Left cardiac atrium (tissue), 4 donors: ENCODE results near the gene TMEM229B. TPM values are rescaled to one million over a fixed set of nuclear protein-coding genes. Genes with fewer than 3 reads are reported as not detected.

Experiments
- ATAC-seq, 2 donors: fragments of 200-7000 bp; cut with Tn5 transposase; one replicate each; pipeline ENCODE4 v1.9.1; 2020; ENCODE audit warnings: mild to moderate bottlenecking in 2 of 2, moderate library complexity in 2 of 2
- DNase-seq: peaks from one replicate; pipeline ENCODE4 v3.0.0-alpha.2; 2020
- intact Hi-C, 2 donors: fragments of 100-400 bp; cut with DNase I; formaldehyde crosslinking; loops; one replicate each; pipeline versions ENCODE4 v1.14.1 to v1.15.1; 2022 to 2023
- total RNA-seq, 2 donors: library from RNA; stranded (reverse); fragmentation: NEBNext Ultra II Directional; extraction: Animal tissue kit (Norgen Biotek cat#: 25700); gene quantifications; one replicate each; pipeline ENCODE4 v1.2.1, GENCODE V29; 2021
- donor health status: DM: no; HTN: yes; CAD: no.
- donor health status: DM: no; HTN: yes; CAD: no; lungs with severe emphysema.
- donor health status: DM: yes; HTN: yes; CAD: no.
- donor health status: Dilated cardiomyopathy.

The TMEM229B gene
- total RNA-seq, 2 donors from 2014 or later = 1.5 to 6.5 TPM

GRCh38 chr14:67519406-67519805 is 30.9 kb upstream of the TMEM229B start:
- ATAC-seq (no peak), DNase-seq (no peak)
- intact Hi-C loops = loop anchor here in 1 of 2 donors (5.0 kb wide), 1 partner anchor 38 kb away; no protein-coding TSS in a partner anchor

- intact Hi-C loops = loop anchor here in 1 of 2 donors (5.0 kb wide), 1 partner anchor 40 kb away; no protein-coding TSS in a partner anchor
- ATAC-seq = peak; percentile 48
These were observed 28.6 kb upstream of the TMEM229B start for GRCh38 chr14:67517083-67517482.

GRCh38 chr14:67516676-67517075 is 28.2 kb upstream of the TMEM229B start:
- intact Hi-C loops = loop anchor here in 1 of 2 donors (5.0 kb wide), 1 partner anchor 41 kb away; no protein-coding TSS in a partner anchor
- DNase-seq = no peak
- ATAC-seq = no peak

More at GRCh38 chr14:67517083-67517482, 28.6 kb upstream of the TMEM229B start:
- peak; percentile 37 for DNase-seq

- ATAC-seq (peak; percentile 34 to 40), DNase-seq (peak; percentile 33)
- intact Hi-C loops = loop anchor here in 1 of 2 donors (5.0 kb wide), 1 partner anchor 42 kb away; no protein-coding TSS in a partner anchor
These were observed 27.0 kb upstream of the TMEM229B start for GRCh38 chr14:67515386-67516079.

- peak; percentile 55 to 67 for ATAC-seq
- intact Hi-C loops = loop anchor here in 1 of 2 donors (5.0 kb wide), 1 partner anchor 42 kb away; no protein-coding TSS in a partner anchor
- peak; percentile 50 for DNase-seq
These were observed 26.3 kb upstream of the TMEM229B start for GRCh38 chr14:67514650-67515385.

GRCh38 chr14:67514203-67514607 is 25.7 kb upstream of the TMEM229B start:
- intact Hi-C loops = no loop called here
- ATAC-seq (peak; percentile 49 to 58), DNase-seq (no peak)

GRCh38 chr14:67513631-67514108 is 25.1 kb upstream of the TMEM229B start:
- DNase-seq (no peak), ATAC-seq (no peak)

GRCh38 chr14:67512463-67513310 is 24.2 kb upstream of the TMEM229B start:
- no peak for ATAC-seq
- intact Hi-C loops = no loop called here
- DNase-seq = no peak

More at GRCh38 chr14:67513631-67514108, 25.1 kb upstream of the TMEM229B start:
- intact Hi-C loops = no loop called here

- no peak for ATAC-seq
- DNase-seq = no peak
- intact Hi-C loops = no loop called here
These were observed 22.3 kb upstream of the TMEM229B start for GRCh38 chr14:67510836-67511235.

- intact Hi-C loops = no loop called here
These were observed 21.6 kb upstream of the TMEM229B start for GRCh38 chr14:67510121-67510520.

GRCh38 chr14:67508956-67509355 is 20.4 kb upstream of the TMEM229B start:
- intact Hi-C loops = no loop called here
- peak in 1 of 2 donors; percentile 51 for ATAC-seq
- no peak for DNase-seq

More at GRCh38 chr14:67510121-67510520, 21.6 kb upstream of the TMEM229B start:
- ATAC-seq (no peak), DNase-seq (no peak)

- ATAC-seq (no peak), DNase-seq (no peak)
- intact Hi-C loops = no loop called here
These were observed 16.7 kb upstream of the TMEM229B start for GRCh38 chr14:67505254-67505653.

GRCh38 chr14:67503331-67503730 is 14.8 kb upstream of the TMEM229B start:
- intact Hi-C loops = no loop called here
- ATAC-seq (no peak), DNase-seq (no peak)

- intact Hi-C loops = no loop called here
- DNase-seq = no peak
- no peak for ATAC-seq
These were observed 14.3 kb upstream of the TMEM229B start for GRCh38 chr14:67502867-67503266.

- intact Hi-C loops = no loop called here
- no peak for ATAC-seq
- no peak for DNase-seq
These were observed 13.1 kb upstream of the TMEM229B start for GRCh38 chr14:67501670-67502069.

GRCh38 chr14:67500981-67501380 is 12.5 kb upstream of the TMEM229B start:
- intact Hi-C loops = no loop called here
- DNase-seq = no peak
- ATAC-seq = no peak

- DNase-seq = no peak
- no peak for ATAC-seq
- intact Hi-C loops = no loop called here
These were observed 9.2 kb upstream of the TMEM229B start for GRCh38 chr14:67497716-67498115.

- ATAC-seq = no peak
- intact Hi-C loops = no loop called here
These were observed 8.7 kb upstream of the TMEM229B start for GRCh38 chr14:67497216-67497615.

GRCh38 chr14:67495827-67496226 is 7.3 kb upstream of the TMEM229B start:
- no peak for ATAC-seq
- no peak for DNase-seq
- intact Hi-C loops = no loop called here

More at GRCh38 chr14:67497216-67497615, 8.7 kb upstream of the TMEM229B start:
- DNase-seq = no peak
